Activated naive CD8-positive, alpha-beta T cell (primary cell): ENCODE measurements around the gene DHRS7.

Experiments
- H3K27ac Mint-ChIP-seq: one replicate; pipeline ENCODE4 v1.8.0; 2021; ENCODE audit warnings: mixed read lengths
- H3K27me3 Mint-ChIP-seq: one replicate; pipeline ENCODE4 v1.8.0; 2021; ENCODE audit warnings: mixed read lengths
- H3K36me3 Mint-ChIP-seq: one replicate; pipeline ENCODE4 v1.8.0; 2021; ENCODE audit warnings: mixed read lengths
- H3K4me1 Mint-ChIP-seq: one replicate; pipeline ENCODE4 v1.8.0; 2021; ENCODE audit warnings: low read depth, mixed read lengths
- H3K4me3 Mint-ChIP-seq: one replicate; pipeline ENCODE4 v1.8.0; 2021; ENCODE audit warnings: mild to moderate bottlenecking, mixed read lengths
- H3K9me3 Mint-ChIP-seq: one replicate; pipeline ENCODE4 v1.8.0; 2021; ENCODE audit warnings: low read depth, mixed read lengths

DHRS7 gene

GRCh38 chr14:60196291-60196690 is 31.1 kb upstream of the DHRS7 start:
- peaks cover 10% of the 10 kb centered on the region for H3K36me3 Mint-ChIP-seq
- H3K4me3 Mint-ChIP-seq = peak overlapping the region; percentile 17
- peaks cover 9% of the 10 kb centered on the region for H3K4me1 Mint-ChIP-seq
- peak overlapping the region; percentile 2 for H3K27ac Mint-ChIP-seq
- peaks cover 11% of the 10 kb centered on the region for H3K9me3 Mint-ChIP-seq
- H3K27me3 Mint-ChIP-seq = peaks cover 2% of the 10 kb centered on the region

GRCh38 chr14:60195179-60195810 is 30.1 kb upstream of the DHRS7 start:
- Mint-ChIP-seq H3K27ac (no peak overlapping the region), H3K4me1 (peaks cover 9% of the 10 kb centered on the region), H3K27me3 (no peaks in the 10 kb centered on the region), H3K4me3 (no peak overlapping the region), H3K36me3 (peaks cover 8% of the 10 kb centered on the region), H3K9me3 (peaks cover 11% of the 10 kb centered on the region)

GRCh38 chr14:60189923-60190840 is 25.0 kb upstream of the DHRS7 start:
- H3K27me3 Mint-ChIP-seq = no peaks in the 10 kb centered on the region
- H3K4me1 Mint-ChIP-seq = peaks cover 2% of the 10 kb centered on the region
- H3K36me3 Mint-ChIP-seq = no peaks in the 10 kb centered on the region
- no peak overlapping the region for H3K4me3 Mint-ChIP-seq
- H3K9me3 Mint-ChIP-seq = no peaks in the 10 kb centered on the region
- no peak overlapping the region for H3K27ac Mint-ChIP-seq

DNA sequence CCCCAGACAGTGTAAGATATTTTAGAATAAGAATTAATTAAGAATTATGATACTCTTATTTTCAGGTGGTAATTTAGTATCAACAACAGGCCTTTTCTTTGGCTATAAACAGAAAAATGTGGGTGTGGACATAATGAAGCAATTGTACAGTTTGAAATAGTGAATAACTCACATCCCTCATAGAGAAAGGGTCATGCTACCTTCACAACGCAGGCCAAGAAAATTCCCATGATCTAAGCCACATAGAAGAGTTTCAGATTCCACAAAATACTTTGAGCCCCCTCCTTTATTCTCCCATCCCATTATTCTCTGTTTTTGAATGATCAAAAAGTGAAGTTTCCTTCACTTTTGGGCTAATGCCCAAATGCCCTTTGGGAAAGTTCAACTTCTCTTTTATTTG is 23.5 kb upstream of the DHRS7 start:
- H3K4me3 Mint-ChIP-seq = no peak overlapping the region
- peaks cover 10% of the 10 kb centered on the region for H3K4me1 Mint-ChIP-seq
- no peaks in the 10 kb centered on the region for H3K36me3 Mint-ChIP-seq
- no peak overlapping the region for H3K27ac Mint-ChIP-seq
- no peaks in the 10 kb centered on the region for H3K9me3 Mint-ChIP-seq
- no peaks in the 10 kb centered on the region for H3K27me3 Mint-ChIP-seq

- Mint-ChIP-seq H3K27ac (no peak overlapping the region), H3K27me3 (no peaks in the 10 kb centered on the region), H3K4me3 (no peak overlapping the region), H3K9me3 (no peaks in the 10 kb centered on the region), H3K36me3 (no peaks in the 10 kb centered on the region), H3K4me1 (peaks cover 16% of the 10 kb centered on the region)
Measured at GRCh38 chr14:60188115-60188514, 22.9 kb upstream of the DHRS7 start.

GRCh38 chr14:60184905-60185555 is 19.8 kb upstream of the DHRS7 start:
- no peaks in the 10 kb centered on the region for H3K36me3 Mint-ChIP-seq
- H3K4me1 Mint-ChIP-seq = peaks cover 17% of the 10 kb centered on the region
- peak overlapping the region; percentile 8 for H3K27ac Mint-ChIP-seq
- H3K27me3 Mint-ChIP-seq = no peaks in the 10 kb centered on the region
- H3K9me3 Mint-ChIP-seq = no peaks in the 10 kb centered on the region
- H3K4me3 Mint-ChIP-seq = no peak overlapping the region

- H3K27me3 Mint-ChIP-seq = no peaks in the 10 kb centered on the region
- H3K36me3 Mint-ChIP-seq = no peaks in the 10 kb centered on the region
- peak overlapping the region; percentile 88 for H3K27ac Mint-ChIP-seq
- H3K4me1 Mint-ChIP-seq = peaks cover 17% of the 10 kb centered on the region
- H3K4me3 Mint-ChIP-seq = peak overlapping the region; percentile 84
- no peaks in the 10 kb centered on the region for H3K9me3 Mint-ChIP-seq
Measured at GRCh38 chr14:60184146-60184904, 19.1 kb upstream of the DHRS7 start.

DNA sequence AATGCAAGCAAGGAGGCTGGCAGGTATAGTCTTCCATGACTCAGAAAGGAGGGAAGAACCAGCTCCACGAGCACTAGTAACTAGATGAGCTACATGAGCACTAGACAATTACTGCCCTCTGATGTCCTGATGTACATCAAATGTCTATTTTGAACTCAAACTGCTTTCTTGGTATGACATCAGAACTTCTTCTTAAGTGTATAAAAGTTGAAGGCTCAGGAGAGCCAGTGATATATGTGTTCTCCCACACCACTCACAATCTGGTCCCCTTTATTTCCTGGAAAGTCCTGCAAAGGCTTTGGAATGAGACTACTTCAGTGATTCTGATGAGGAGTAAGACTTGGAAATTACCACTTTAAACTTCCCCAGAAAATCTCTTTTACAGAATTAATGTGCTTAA is 18.5 kb upstream of the DHRS7 start:
- Mint-ChIP-seq H3K9me3 (no peaks in the 10 kb centered on the region), H3K4me1 (peaks cover 17% of the 10 kb centered on the region), H3K36me3 (no peaks in the 10 kb centered on the region), H3K4me3 (peak overlapping the region; percentile 84), H3K27ac (peak overlapping the region; percentile 88), H3K27me3 (no peaks in the 10 kb centered on the region)

DNA sequence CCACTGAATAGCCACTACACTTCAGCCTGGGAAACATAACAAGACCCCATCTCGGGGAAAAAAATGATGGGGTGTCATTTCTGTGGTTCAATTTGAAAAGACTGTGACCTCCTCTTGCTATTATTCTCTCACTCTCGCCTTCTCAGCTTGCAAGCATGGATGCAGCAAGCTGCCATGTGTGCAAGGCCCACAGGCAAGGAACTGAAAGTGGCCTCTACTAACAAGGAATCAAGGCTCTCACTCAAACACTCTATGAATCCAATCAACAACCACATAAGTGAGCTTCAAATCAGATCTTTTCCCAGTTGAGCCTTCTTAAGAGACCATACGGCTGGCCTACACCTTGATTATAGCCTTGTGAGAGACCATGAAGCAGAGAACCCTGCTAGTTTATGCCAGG is 17.9 kb upstream of the DHRS7 start:
- peak overlapping the region; percentile 84 for H3K4me3 Mint-ChIP-seq
- H3K36me3 Mint-ChIP-seq = no peaks in the 10 kb centered on the region
- H3K4me1 Mint-ChIP-seq = peaks cover 17% of the 10 kb centered on the region
- H3K9me3 Mint-ChIP-seq = no peaks in the 10 kb centered on the region
- peak overlapping the region; percentile 88 for H3K27ac Mint-ChIP-seq
- H3K27me3 Mint-ChIP-seq = no peaks in the 10 kb centered on the region

GRCh38 chr14:60179431-60179869 is 14.3 kb upstream of the DHRS7 start:
- peaks cover 6% of the 10 kb centered on the region for H3K27me3 Mint-ChIP-seq
- no peaks in the 10 kb centered on the region for H3K9me3 Mint-ChIP-seq
- H3K4me3 Mint-ChIP-seq = no peak overlapping the region
- H3K36me3 Mint-ChIP-seq = no peaks in the 10 kb centered on the region
- peaks cover 13% of the 10 kb centered on the region for H3K4me1 Mint-ChIP-seq
- H3K27ac Mint-ChIP-seq = no peak overlapping the region

- no peak overlapping the region for H3K4me3 Mint-ChIP-seq
- H3K27ac Mint-ChIP-seq = no peak overlapping the region
- no peaks in the 10 kb centered on the region for H3K9me3 Mint-ChIP-seq
- H3K36me3 Mint-ChIP-seq = no peaks in the 10 kb centered on the region
- H3K27me3 Mint-ChIP-seq = peaks cover 6% of the 10 kb centered on the region
- peaks cover 8% of the 10 kb centered on the region for H3K4me1 Mint-ChIP-seq
Measured at GRCh38 chr14:60178820-60179219, 13.6 kb upstream of the DHRS7 start.

DNA sequence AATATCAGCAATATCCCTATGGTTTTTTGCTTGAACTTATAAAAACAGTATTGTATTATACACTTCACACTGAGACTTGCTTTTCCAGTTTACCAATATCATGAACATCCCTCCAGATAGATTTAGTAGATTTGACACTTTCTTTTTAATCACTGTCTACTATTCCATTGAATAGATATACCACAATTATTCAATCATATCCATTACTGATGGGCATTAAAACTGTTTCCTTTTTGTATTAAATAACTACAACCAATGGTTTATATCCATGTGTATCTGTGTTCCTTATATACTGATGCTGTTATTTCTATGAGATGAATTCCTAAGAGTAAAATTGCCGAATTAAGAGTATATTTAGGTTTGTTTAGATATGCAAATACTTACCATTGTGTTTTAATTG is 13.0 kb upstream of the DHRS7 start:
- peaks cover 6% of the 10 kb centered on the region for H3K27me3 Mint-ChIP-seq

DNA sequence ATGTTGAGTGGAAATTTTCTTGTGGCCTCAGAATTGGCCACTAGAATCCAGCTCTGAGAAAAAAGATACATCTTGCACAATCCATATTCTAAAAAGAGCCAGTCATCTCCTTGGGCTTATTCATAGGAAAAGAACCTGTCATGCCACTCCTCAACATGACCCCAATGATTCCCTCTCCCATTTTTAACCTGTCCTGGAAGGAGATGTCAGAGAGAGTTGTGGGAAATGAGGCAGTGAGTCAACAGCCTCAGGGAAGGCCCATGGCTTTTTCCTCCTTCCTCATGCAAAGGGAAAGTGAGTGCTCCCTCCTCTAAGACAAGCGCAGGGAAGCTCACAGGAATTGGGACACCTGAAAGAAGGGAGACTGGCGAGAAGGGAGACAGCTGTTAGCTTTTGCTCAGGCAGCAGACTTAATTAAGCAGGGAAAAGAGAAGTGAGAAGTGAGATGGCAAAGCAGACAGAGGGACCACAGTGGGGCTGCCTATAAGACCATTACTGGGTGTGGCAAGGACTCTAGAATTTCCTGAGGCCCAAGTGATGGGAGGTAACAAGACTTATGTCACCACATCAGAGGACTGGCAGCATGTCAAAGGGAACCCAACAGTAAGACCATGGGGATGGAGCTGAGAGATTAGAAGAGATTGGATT is 10.2 kb upstream of the DHRS7 start:
- no peaks in the 10 kb centered on the region for H3K36me3 Mint-ChIP-seq
- no peak overlapping the region for H3K27ac Mint-ChIP-seq
- no peaks in the 10 kb centered on the region for H3K4me1 Mint-ChIP-seq

More for the DNA sequence above, 13.0 kb upstream of the DHRS7 start:
- Mint-ChIP-seq H3K4me3 (no peak overlapping the region), H3K36me3 (no peaks in the 10 kb centered on the region), H3K4me1 (peaks cover 1% of the 10 kb centered on the region), H3K27ac (no peak overlapping the region), H3K9me3 (no peaks in the 10 kb centered on the region)

More for the DNA sequence above, 10.2 kb upstream of the DHRS7 start:
- H3K4me3 Mint-ChIP-seq = no peak overlapping the region
- no peaks in the 10 kb centered on the region for H3K9me3 Mint-ChIP-seq
- H3K27me3 Mint-ChIP-seq = peaks cover 6% of the 10 kb centered on the region
